GM12878 (cell line): ENCODE measurements around the gene ARHGAP36. TPM values are rescaled to one million over a fixed set of nuclear protein-coding genes. Genes with fewer than 3 reads are reported as not detected.

ENCODE experiments used
- ATAC-seq: fragments of 200-7000 bp; cut with Tn5 transposase; 3 replicates; pipeline ENCODE4 v1.9.1; 2020; ENCODE audit warnings: mild to moderate bottlenecking, moderate library complexity
- BruUV-seq: library from RNA; stranded (reverse); fragments of 400-500 nt; replicated peaks from 2 replicates; lab custom pipeline; 2021; lab: Mats Ljungman, UMichigan
- CTCF ChIA-PET: fragments of 300-600 bp; sonication (Branson Sonifier 250); formaldehyde crosslinking; extraction: SDS; loops from one replicate; lab custom pipeline; 2021; ENCODE audit warnings: inconsistent platforms; lab: Yijun Ruan, JAX
- POLR2A ChIA-PET: fragments of 350-600 bp; formaldehyde crosslinking; extraction: SDS; loops from one replicate; lab custom pipeline; 2021; ENCODE audit warnings: inconsistent platforms; lab: Charles Lee
- RAD21 ChIA-PET: fragments of 300-600 bp; sonication (Branson Sonifier 250); formaldehyde crosslinking; loops from one replicate; lab custom pipeline; 2023; ENCODE audit warnings: antibody characterized with exemption; ENCODE audit not compliant: unreplicated experiment; lab: Charles Lee
- SMC1A ChIA-PET: fragments of 300-600 bp; sonication (Branson Sonifier 250); formaldehyde crosslinking; loops from one replicate; lab custom pipeline; 2023; ENCODE audit not compliant: unreplicated experiment, uncharacterized antibody; lab: Charles Lee
- DNase-seq: peaks from one replicate; pipeline ENCODE4 v3.0.0-alpha.2; 2011; ENCODE audit warnings: low read depth, low spot score
- FAIRE-seq: peaks from 3 replicates; lab custom pipeline; 2011; peaks lifted over from hg19 to GRCh38; lab: Jason Lieb, UNC
- H2AFZ ChIP-seq: 2 replicates; pipeline ENCODE4 v1.6.0; 2011; ENCODE audit warnings: low read depth, low read length, control low read depth; ENCODE audit not compliant: control insufficient read depth
- H3K27ac ChIP-seq: 2 replicates; pipeline ENCODE4 v1.5.1; 2011; ENCODE audit warnings: control low read depth; ENCODE audit not compliant: control insufficient read depth, insufficient read depth
- H3K27me3 ChIP-seq, 2 experiments: replicated peaks in 1 of 2; 2 replicates each; pipeline versions ENCODE4 v1.6.0 to v1.6.1; 2011; ENCODE audit warnings: low read length in 1 of 2; ENCODE audit not compliant: control insufficient read depth in 2 of 2, insufficient read depth in 2 of 2
- H3K36me3 ChIP-seq, 2 experiments: 2 replicates each; pipeline ENCODE4 v1.5.1; 2011; ENCODE audit warnings: low read length in 1 of 2; ENCODE audit not compliant: control insufficient read depth in 2 of 2, insufficient read depth in 2 of 2
- H3K4me1 ChIP-seq: 2 replicates; pipeline ENCODE4 v1.6.1; 2011; ENCODE audit warnings: mild to moderate bottlenecking, low read length, moderate library complexity, mixed read lengths; ENCODE audit not compliant: control insufficient read depth, insufficient read depth
- H3K4me2 ChIP-seq: 2 replicates; pipeline ENCODE4 v1.6.0; 2011; ENCODE audit warnings: control low read depth; ENCODE audit not compliant: control insufficient read depth, insufficient read depth
- H3K4me3 ChIP-seq: fragments of 200-600 bp; sonication (generic); 2 replicates; pipeline ENCODE4 v1.5.1; 2016
- H3K79me2 ChIP-seq: 2 replicates; pipeline ENCODE4 v1.6.0; 2011; ENCODE audit warnings: low read length; ENCODE audit not compliant: control insufficient read depth, insufficient read depth
- H3K9ac ChIP-seq: 2 replicates; pipeline ENCODE4 v1.8.0; 2011; ENCODE audit warnings: low read length, control low read depth, mixed read lengths; ENCODE audit not compliant: control insufficient read depth, insufficient read depth
- H3K9me3 ChIP-seq: replicated peaks from 3 replicates; pipeline ENCODE4 v1.5.1; 2011; ENCODE audit warnings: mild to moderate bottlenecking, low read length; ENCODE audit not compliant: control insufficient read depth, insufficient read depth
- H4K20me1 ChIP-seq: 2 replicates; pipeline ENCODE4 v1.6.0; 2011; ENCODE audit not compliant: control insufficient read depth, insufficient read depth
- ATF3 ChIP-seq: IDR thresholded peaks from 2 replicates; pipeline ENCODE4 v1.6.1; 2011; ENCODE audit warnings: low read depth, mild to moderate bottlenecking, low read length, moderate library complexity, borderline replicate concordance; ENCODE audit errors: extremely low read depth
- CBX5 ChIP-seq: sonication (generic); IDR thresholded peaks from 2 replicates; pipeline ENCODE4 v1.6.1; 2016; ENCODE audit warnings: low read depth, moderate library complexity, mild to moderate bottlenecking, inconsistent platforms
- CREB1 ChIP-seq: IDR thresholded peaks from 2 replicates; pipeline ENCODE4 v1.6.1; 2012; ENCODE audit warnings: low read depth, mild to moderate bottlenecking, inconsistent platforms
- E4F1 ChIP-seq: fragments of 450-650 bp; IDR thresholded peaks from 2 replicates; pipeline ENCODE4 v1.6.1; 2018; ENCODE audit warnings: borderline replicate concordance, mild to moderate bottlenecking; ENCODE audit not compliant: partially characterized antibody
- IKZF2 ChIP-seq, 2 experiments: fragments of 450-650 bp; IDR thresholded peaks; 2 replicates each; pipeline ENCODE4 v1.6.1; 2017; ENCODE audit warnings: mild to moderate bottlenecking in 2 of 2, moderate library complexity in 2 of 2
- KDM1A ChIP-seq: fragments of 200-600 bp; sonication (generic); IDR thresholded peaks from 2 replicates; pipeline ENCODE4 v1.6.1; 2016; ENCODE audit warnings: borderline replicate concordance
- MXI1 ChIP-seq: fragments of 150-350 bp; IDR thresholded peaks from 2 replicates; pipeline ENCODE4 v1.6.1; 2011; ENCODE audit warnings: low read depth, mild to moderate bottlenecking, inconsistent platforms, low read length, improper control_type of control experiment
- NKRF ChIP-seq: fragments of 450-650 bp; conservative IDR thresholded peaks from 2 replicates; pipeline ENCODE4 v1.6.1; 2017; ENCODE audit warnings: mild to moderate bottlenecking, moderate library complexity
- NR2C2 ChIP-seq: IDR thresholded peaks from 2 replicates; pipeline ENCODE4 v1.6.1; 2011; ENCODE audit warnings: borderline replicate concordance, low read depth; ENCODE audit not compliant: control insufficient read depth, insufficient read length
- NR2F1 ChIP-seq: fragments of 450-650 bp; conservative IDR thresholded peaks from 2 replicates; pipeline ENCODE4 v1.6.1; 2017; ENCODE audit warnings: mild to moderate bottlenecking
- RCOR1 ChIP-seq: conservative IDR thresholded peaks from 2 replicates; pipeline ENCODE4 v1.6.1; 2012; ENCODE audit warnings: low read depth, low read length, improper control_type of control experiment
- RELA ChIP-seq: fragments of 450-650 bp; IDR thresholded peaks from 2 replicates; pipeline ENCODE4 v1.8.0; 2014; ENCODE audit warnings: borderline replicate concordance; ENCODE audit not compliant: partially characterized antibody
- RFX5 ChIP-seq: IDR thresholded peaks from 2 replicates; pipeline ENCODE4 v1.6.1; 2011; ENCODE audit warnings: low read depth, low read length, improper control_type of control experiment
- SREBF2 ChIP-seq: IDR thresholded peaks from 2 replicates; pipeline ENCODE4 v1.6.1; 2012; ENCODE audit warnings: mild to moderate bottlenecking, low read length
- ZNF274 ChIP-seq: IDR thresholded peaks from one replicate; pipeline ENCODE4 v1.8.0; 2011; ENCODE audit not compliant: insufficient read length, insufficient read depth
- WGBS: methylation state at CpG from one replicate; pipeline ENCODE4 v1.1.6; 2016; ENCODE audit warnings: low lambda C conversion rate; ENCODE audit not compliant: insufficient replicate concordance, insufficient coverage; ENCODE audit errors: missing lambda C conversion rate; 5-methylcytosine and 5-hydroxymethylcytosine counted together
- in situ Hi-C: fragments of 300-500 bp; cut with MboI; formaldehyde crosslinking; loops from 9 replicates; pipeline ENCODE4 v1.14.3; 2018; ENCODE audit warnings: mixed read lengths
- intact Hi-C: fragments of 100-400 bp; cut with micrococcal nuclease; formaldehyde crosslinking; loops from one replicate; pipeline ENCODE4 v1.14.2; 2022; ENCODE audit not compliant: unreplicated experiment
- polyA plus RNA-seq, 11 experiments: library from polyadenylated mRNA; depleted of rRNA in 4 of 11; unstranded in 6 of 11; stranded (reverse) in 5 of 11; fragments of >200 nt; fragmentation: Nextera tagmentation in 4 of 11; fragmentation: Illumina TruSeq in 1 of 11; extraction: Ambion mirVana in 4 of 11; extraction: Trizol in 1 of 11; gene quantifications; 1 replicate in 1 of 11; 2 replicates in 10 of 11; pipeline versions ENCODE4 v1.2.1 to v1.2.3, GENCODE V29; 2011 to 2016; ENCODE audit warnings: inconsistent platforms in 2 of 11, missing spikeins in 2 of 11, low read depth in 1 of 11
- total RNA-seq, 4 experiments: library from RNA; depleted of rRNA in 3 of 4; stranded (reverse); fragments of >200 nt in 3 of 4; fragmentation: Illumina TruSeq in 1 of 4; extraction: Trizol in 1 of 4; gene quantifications; 2 replicates each; pipeline versions ENCODE4 v1.2.1 to v1.2.3, GENCODE V29; 2013 to 2021
- TF ChIP-seq, protein P1 (sequence below): IDR thresholded peaks from 2 replicates; pipeline ENCODE4 v1.6.1; 2011; ENCODE audit warnings: mild to moderate bottlenecking, low read depth, low read length, moderate library complexity; ENCODE audit not compliant: insufficient replicate concordance

The ARHGAP36 gene
- total and polyA plus RNA-seq, 10 of the 15 experiments (the other 5 are each of a cell fraction or from before 2014, with no cell fraction given), result not detected

DNA sequence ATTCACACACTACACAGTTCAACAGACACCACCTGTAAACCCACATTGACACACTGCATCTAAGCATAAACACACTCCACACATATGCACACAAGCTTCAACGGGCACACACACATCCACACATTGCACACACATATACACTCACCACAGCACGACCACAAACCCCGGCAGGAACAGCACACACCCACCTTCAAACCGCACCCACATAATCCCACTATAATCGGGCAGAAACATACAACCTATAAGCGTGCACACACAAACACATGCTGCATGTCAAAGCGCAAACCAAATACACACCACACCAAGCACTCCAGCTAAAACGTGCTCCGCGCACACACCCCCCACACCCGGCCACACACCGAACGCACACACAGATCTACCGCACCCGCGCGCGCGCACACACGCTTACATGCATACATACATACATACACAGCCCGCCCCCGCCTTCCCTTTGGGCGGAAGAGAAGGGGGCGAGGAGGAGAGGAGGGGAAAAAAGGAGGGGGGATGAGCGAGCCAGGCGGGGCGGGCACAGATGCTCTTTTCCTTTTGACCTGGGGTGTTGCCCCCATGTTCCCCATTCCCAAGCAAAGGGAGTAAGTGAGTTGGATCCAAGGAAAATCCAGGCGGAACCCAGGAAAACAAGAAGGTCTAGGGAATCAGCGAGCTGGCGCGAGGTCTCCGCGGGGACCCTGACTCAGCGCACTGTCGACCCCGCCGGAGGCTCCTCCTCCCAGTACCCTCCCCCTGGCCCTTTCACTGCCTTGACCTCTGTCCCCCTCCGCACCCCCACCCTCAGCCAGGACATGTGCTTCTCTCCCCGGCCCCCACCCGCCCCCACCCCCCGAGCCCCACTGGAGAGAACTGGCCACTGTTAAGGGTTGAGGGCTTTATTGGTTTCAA lies 9.9 kb downstream of the ARHGAP36 start:
- H3K9ac ChIP-seq, result no peak overlapping the region
- H3K27ac ChIP-seq, result no peak overlapping the region
- in situ Hi-C loops, result no loop called here
- H3K4me3 ChIP-seq, result no peak overlapping the region
- intact Hi-C loops, result no loop called here
- SMC1A ChIA-PET, result interaction anchor here (0.7 to 0.8 kb wide), 2 partner anchors 17 to 92 kb away, joined by 3 read pairs; no protein-coding TSS in a partner anchor
- no peak overlapping the region for H3K4me2 ChIP-seq
- H3K27me3 ChIP-seq, result peaks cover 2 to 3% of the 10 kb centered on the region in 2 experiments; a peak in 1 of 4 replicates
- POLR2A ChIA-PET, result no interaction called here
- H4K20me1 ChIP-seq, result no peaks in the 10 kb centered on the region
- CTCF ChIA-PET, result interaction anchor here (0.6 to 1.0 kb wide), 2 partner anchors 8 to 13 kb away, joined by 3 to 4 read pairs; no protein-coding TSS in a partner anchor
- no peaks in the 10 kb centered on the region for H3K4me1 ChIP-seq
- 34% methylated on average over 25 of the region's 41 CpGs for WGBS
- H3K9me3 ChIP-seq, result no peaks in the 10 kb centered on the region
- FAIRE-seq (no peak), ATAC-seq (no peak), DNase-seq (no peak)
- no peaks in the 10 kb centered on the region for H3K79me2 ChIP-seq
- no peaks in the 10 kb centered on the region for H3K36me3 ChIP-seq
- H2AFZ ChIP-seq, result no peak overlapping the region
- RAD21 ChIA-PET, result no interaction called here
- BruUV-seq, result no TSS peak
- TF ChIP-seq NR2F1 (no peak), CREB1 (no peak), IKZF2 (IDR thresholded peaks at IDR 0.05) (no peak), CBX5 (no peak), SREBF2 (no peak), E4F1 (no peak), ZNF274 (no peak), NKRF (no peak), KDM1A (no peak), ATF3 (no peak), NR2C2 (no peak), RFX5 (no peak), RELA (no peak), MXI1 (no peak), RCOR1 (no peak)
- TF ChIP-seq, protein P1, sequence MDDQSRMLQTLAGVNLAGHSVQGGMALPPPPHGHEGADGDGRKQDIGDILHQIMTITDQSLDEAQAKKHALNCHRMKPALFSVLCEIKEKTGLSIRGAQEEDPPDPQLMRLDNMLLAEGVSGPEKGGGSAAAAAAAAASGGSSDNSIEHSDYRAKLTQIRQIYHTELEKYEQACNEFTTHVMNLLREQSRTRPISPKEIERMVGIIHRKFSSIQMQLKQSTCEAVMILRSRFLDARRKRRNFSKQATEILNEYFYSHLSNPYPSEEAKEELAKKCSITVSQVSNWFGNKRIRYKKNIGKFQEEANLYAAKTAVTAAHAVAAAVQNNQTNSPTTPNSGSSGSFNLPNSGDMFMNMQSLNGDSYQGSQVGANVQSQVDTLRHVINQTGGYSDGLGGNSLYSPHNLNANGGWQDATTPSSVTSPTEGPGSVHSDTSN, result no peak
